Heart left ventricle (tissue), 16 donors: Measurements from ENCODE around the gene HNRNPA2B1. TPM values are rescaled to one million over a fixed set of nuclear protein-coding genes. Genes with fewer than 3 reads are reported as not detected.

Source experiments
- ATAC-seq, 4 donors: fragments of 200-7000 bp; cut with Tn5 transposase; one replicate each; pipeline ENCODE4 v1.9.1; 2020 to 2022; ENCODE audit warnings: moderate library complexity in 4 of 4, mild to moderate bottlenecking in 3 of 4, moderate number of reproducible peaks in 1 of 4
- DNase-seq, 5 donors: peaks; one replicate each; pipeline ENCODE4 v3.0.0-alpha.2; 2020
- H3K27ac ChIP-seq, 12 donors: fragments of 200-600 bp; sonication (generic) in 4 of 12; one replicate each; pipeline versions ENCODE4 v1.5.0 to v1.8.0; 2016 to 2022; ENCODE audit warnings: mild to moderate bottlenecking in 2 of 12
- H3K27me3 ChIP-seq, 9 donors: fragments of 200-600 bp; sonication (generic) in 2 of 9; one replicate each; pipeline versions ENCODE4 v1.5.1 to v1.8.0; 2016 to 2022; ENCODE audit warnings: mild to moderate bottlenecking in 3 of 9
- H3K36me3 ChIP-seq, 9 donors: fragments of 200-600 bp; sonication (generic) in 2 of 9; one replicate each; pipeline versions ENCODE4 v1.5.0 to v1.8.0; 2018 to 2022; ENCODE audit warnings: mild to moderate bottlenecking in 2 of 9
- H3K4me1 ChIP-seq, 12 donors: fragments of 200-600 bp; sonication (generic) in 4 of 12; one replicate each; pipeline versions ENCODE4 v1.5.0 to v1.8.0; 2016 to 2022; ENCODE audit warnings: mild to moderate bottlenecking in 3 of 12
- H3K4me3 ChIP-seq, 12 donors: fragments of 200-600 bp; sonication (generic) in 4 of 12; one replicate each; pipeline versions ENCODE4 v1.5.0 to v1.8.0; 2017 to 2022; ENCODE audit warnings: mild to moderate bottlenecking in 9 of 12, moderate library complexity in 4 of 12
- H3K9me3 ChIP-seq, 12 donors: fragments of 200-600 bp; sonication (generic) in 4 of 12; one replicate each; pipeline versions ENCODE4 v1.5.0 to v1.8.0; 2016 to 2022; ENCODE audit warnings: mild to moderate bottlenecking in 1 of 12
- CTCF ChIP-seq, 12 donors: fragments of 200-600 bp; sonication (generic) in 4 of 12; IDR thresholded peaks; one replicate each; pipeline versions ENCODE4 v1.5.0 to v1.8.0; 2018 to 2022; ENCODE audit warnings: antibody characterized with exemption in 12 of 12, mild to moderate bottlenecking in 5 of 12
- POLR2A ChIP-seq, 2 donors: fragments of 450-650 bp; IDR thresholded peaks; one replicate each; pipeline ENCODE4 v1.6.1; 2017; ENCODE audit warnings: antibody characterized with exemption in 2 of 2, mild to moderate bottlenecking in 2 of 2, moderate library complexity in 2 of 2
- WGBS, 4 donors: extraction: QIAGEN DNeasy Blood & Tissue Kit in 2 of 4; methylation state at CpG; one replicate each; pipeline versions ENCODE4 v1.1.5 to v1.1.7; 2013 to 2018; 5-methylcytosine and 5-hydroxymethylcytosine counted together
- intact Hi-C, 10 donors: fragments of 100-400 bp; cut with DNase I; formaldehyde crosslinking; loops; one replicate each; pipeline versions ENCODE4 v1.11.1 to v1.14.2; 2022
- polyA plus RNA-seq, 2 donors: library from polyadenylated mRNA; stranded (reverse); fragments of 200-250 nt; gene quantifications; one replicate each; pipeline ENCODE4 v1.2.3, GENCODE V29; 2013
- total RNA-seq, 9 donors: library from RNA; depleted of rRNA in 2 of 9; stranded (reverse); fragments of >200 nt in 2 of 9; fragmentation: NEBNext Ultra II Directional in 3 of 9; extraction: Animal tissue kit (Norgen Biotek cat#: 25700) in 3 of 9; gene quantifications; one replicate each; pipeline versions ENCODE4 v1.1.0 to v1.2.4, GENCODE V29; 2016 to 2023
- donor health status: ischemic (EF 13 %, LVEDD 7.1; RV severe dilation, severe dysfunction).
- donor health status: healthy with polysubstance abuse.
- donor health status: DM: no; HTN: yes; CAD: no.
- donor health status: DM: no; HTN: no; CAD: no.
- donor health status: ischemic (EF 25% LVEDD 6.9; RV normal size, moderate dysfunction).
- donor health status: ischemic (EF 25% LVEDD 5.7; RV mildly dilated, moderate dysfunction).
- donor health status: healthy.
- donor health status: DM: yes; HTN: yes; CAD: no.
- donor health status: ischemic (EF 35%, LVEDD 5.7; RV mildly dilated, moderate dysfunction).
- donor health status: nonischemic (EF 11% LVEDD 7.7; RV severe dilation, severe dysfunction).
- donor health status: DM: yes; HTN: yes; CAD: no.
- donor health status: PGD.
- donor health status: ischemic (EF 29% LVEDD 5.4; RV normal size, mild dysfunction).
- donor health status: nonischemic (EF 23%, LVEDD 6.1; RV moderate dilation, normal function).

Gene HNRNPA2B1
- total and polyA plus RNA-seq, 11 donors: 142 to 732 (median 378) TPM

GRCh38 chr7:26203016-26203415, 2.5 kb upstream of the HNRNPA2B1 start:
- ATAC-seq: no peak
- intact Hi-C loops: loop anchor here in 5 of 10 donors (5.0 to 10.0 kb wide), 5 partner anchors 111 to 1078 kb away; partner anchors contain the start of gene CYCS (in 1 of the 5)
- TF ChIP-seq POLR2A (IDR thresholded peaks at IDR 0.05) (no peak), CTCF (IDR thresholded peaks at IDR 0.05) (no peak)
- Histone ChIP-seq H3K4me1 (peaks cover 0 to 38% (median 24%) of the 10 kb centered on the region in 12 donors), H3K27ac (peak overlapping the region in 6 of 12 donors; percentile 97 to 100 (median 98)), H3K9me3 (no peaks in the 10 kb centered on the region), H3K36me3 (peaks cover 0 to 39% (median 28%) of the 10 kb centered on the region in 9 donors), H3K4me3 (peak overlapping the region; percentile 12 to 97 (median 85)), H3K27me3 (no peaks in the 10 kb centered on the region)
- DNase-seq: no peak
- WGBS, 4 donors: 6 to 11% (median 7%) methylated on average over 2 of the region's 2 CpGs

GRCh38 chr7:26202019-26202990, 1.8 kb upstream of the HNRNPA2B1 start:
- Histone ChIP-seq H3K9me3 (no peaks in the 10 kb centered on the region), H3K36me3 (peaks cover 0 to 38% (median 25%) of the 10 kb centered on the region in 9 donors), H3K4me1 (peaks cover 2 to 44% (median 31%) of the 10 kb centered on the region in 12 donors), H3K27ac (peak overlapping the region; percentile 96 to 100 (median 99)), H3K27me3 (no peaks in the 10 kb centered on the region), H3K4me3 (peak overlapping the region; percentile 70 to 97 (median 85))
- 1 to 3% (median 2%) methylated on average over 24 to 68 of the region's 68 CpGs for WGBS, 4 donors
- intact Hi-C loops: loop anchor here in 5 of 10 donors (5.0 to 10.0 kb wide), 5 partner anchors 110 to 1078 kb away; partner anchors contain the start of gene CYCS (in 1 of the 5)
- TF ChIP-seq CTCF (IDR thresholded peaks at IDR 0.05) (no peak), POLR2A (IDR thresholded peaks at IDR 0.05) (no peak)
- ATAC-seq (peak in 2 of 4 donors; percentile 21 to 38), DNase-seq (peak; percentile 61 to 80 (median 64))

GRCh38 chr7:26201247-26202018, 887 bp upstream of the HNRNPA2B1 start, which contains the start of gene CBX3:
Gene CBX3 (plus strand): TSS chr7:26201745. CDS start chr7:26202999, 1,254 bp downstream.
- peaks cover 0 to 38% (median 25%) of the 10 kb centered on the region in 9 donors for H3K36me3 ChIP-seq
- H3K4me1 ChIP-seq: peaks cover 7 to 53% (median 39%) of the 10 kb centered on the region in 12 donors
- H3K27me3 ChIP-seq: no peaks in the 10 kb centered on the region
- H3K4me3 ChIP-seq: peak within 1 kb of the TSS; percentile 75 to 97 (median 88)
- peak within 1 kb of the TSS; percentile 96 to 100 (median 99) for H3K27ac ChIP-seq
- no peaks in the 10 kb centered on the region for H3K9me3 ChIP-seq
- DNase-seq (peak; percentile 91 to 95 (median 92)), ATAC-seq (peak; percentile 65 to 80 (median 74))
- TF ChIP-seq POLR2A (IDR thresholded peaks at IDR 0.05): peak in 1 of 2 donors; percentile 48
- no peak for TF ChIP-seq CTCF (IDR thresholded peaks at IDR 0.05)
- 0 to 3% (median 1%) methylated on average over 33 to 86 of the region's 86 CpGs for WGBS, 4 donors
- intact Hi-C loops: loop anchor here in 6 of 10 donors (2.0 to 10.0 kb wide), 6 partner anchors 109 to 1077 kb away; partner anchors contain the start of gene CYCS (in 1 of the 6)
